Neural crest cell (in vitro differentiated cells): Measurements from ENCODE around the gene RAB21. TPM values are rescaled to one million over a fixed set of nuclear protein-coding genes. Genes with fewer than 3 reads are reported as not detected.

ENCODE experiments used
- DNase-seq: peaks from one replicate; pipeline ENCODE4 v3.0.0; 2021; ENCODE audit warnings: low read depth, mixed read lengths, low spot score
- H3K27ac Mint-ChIP-seq: one replicate; pipeline ENCODE4 v1.8.0; 2021; ENCODE audit warnings: mild to moderate bottlenecking, mixed read lengths; ENCODE audit not compliant: unreplicated experiment
- H3K27me3 Mint-ChIP-seq: 2 replicates; pipeline ENCODE4 v1.8.0; 2021; ENCODE audit warnings: low read depth, mild to moderate bottlenecking, mixed read lengths
- H3K36me3 Mint-ChIP-seq: 2 replicates; pipeline ENCODE4 v1.8.0; 2021; ENCODE audit warnings: low read depth, mild to moderate bottlenecking, mixed read lengths
- H3K4me1 Mint-ChIP-seq: 2 replicates; pipeline ENCODE4 v1.8.0; 2021; ENCODE audit warnings: mixed read lengths
- H3K4me3 Mint-ChIP-seq: one replicate; pipeline ENCODE4 v1.8.0; 2021; ENCODE audit warnings: mild to moderate bottlenecking, mixed read lengths
- H3K9me3 Mint-ChIP-seq: 2 replicates; pipeline ENCODE4 v1.8.0; 2021; ENCODE audit warnings: mixed read lengths
- CTCF ChIP-seq: fragments of 200-600 bp; sonication (generic); conservative IDR thresholded peaks from 2 replicates; pipeline ENCODE4 v1.5.0; 2021; ENCODE audit warnings: antibody characterized with exemption, mild to moderate bottlenecking
- total RNA-seq: library from RNA; stranded (reverse); gene quantifications from 2 replicates; pipeline ENCODE4 v1.2.1, GENCODE V29; 2021

The RAB21 gene
- total RNA-seq, 1 donor from 2014 or later: 63.7 TPM

- H3K27ac Mint-ChIP-seq: no peak overlapping the region
- H3K4me1 Mint-ChIP-seq: no peaks in the 10 kb centered on the region
- no peak overlapping the region for H3K4me3 Mint-ChIP-seq
- H3K9me3 Mint-ChIP-seq: no peaks in the 10 kb centered on the region
- no peak for DNase-seq
- no peak for TF ChIP-seq CTCF
- H3K36me3 Mint-ChIP-seq: no peaks in the 10 kb centered on the region
- peaks cover 22% of the 10 kb centered on the region for H3K27me3 Mint-ChIP-seq
Measured at GRCh38 chr12:71744522-71745300, 10.0 kb upstream of the RAB21 start.

GRCh38 chr12:71746974-71747611 is 7.6 kb upstream of the RAB21 start:
- peak; percentile 79 for TF ChIP-seq CTCF
- Mint-ChIP-seq H3K36me3 (no peaks in the 10 kb centered on the region), H3K4me1 (no peaks in the 10 kb centered on the region), H3K27me3 (peaks cover 44% of the 10 kb centered on the region), H3K4me3 (no peak overlapping the region), H3K27ac (no peak overlapping the region), H3K9me3 (no peaks in the 10 kb centered on the region)
- DNase-seq: peak; percentile 26

GRCh38 chr12:71748081-71748850 is 6.4 kb upstream of the RAB21 start:
- no peaks in the 10 kb centered on the region for H3K36me3 Mint-ChIP-seq
- no peaks in the 10 kb centered on the region for H3K9me3 Mint-ChIP-seq
- no peak for TF ChIP-seq CTCF
- no peak overlapping the region for H3K4me3 Mint-ChIP-seq
- no peak for DNase-seq
- no peaks in the 10 kb centered on the region for H3K4me1 Mint-ChIP-seq
- peaks cover 49% of the 10 kb centered on the region for H3K27me3 Mint-ChIP-seq
- no peak overlapping the region for H3K27ac Mint-ChIP-seq

- no peak for TF ChIP-seq CTCF
- Mint-ChIP-seq H3K9me3 (no peaks in the 10 kb centered on the region), H3K27ac (no peak overlapping the region), H3K4me1 (peaks cover 8% of the 10 kb centered on the region), H3K36me3 (no peaks in the 10 kb centered on the region), H3K4me3 (no peak overlapping the region), H3K27me3 (peaks cover 53% of the 10 kb centered on the region)
- DNase-seq: no peak
Measured at GRCh38 chr12:71749666-71750065, 5.0 kb upstream of the RAB21 start.

GRCh38 chr12:71752891-71753290 is 1.8 kb upstream of the RAB21 start:
- TF ChIP-seq CTCF: no peak
- H3K9me3 Mint-ChIP-seq: no peaks in the 10 kb centered on the region
- H3K27me3 Mint-ChIP-seq: peaks cover 47% of the 10 kb centered on the region
- H3K36me3 Mint-ChIP-seq: no peaks in the 10 kb centered on the region
- DNase-seq: no peak
- H3K4me1 Mint-ChIP-seq: peaks cover 22% of the 10 kb centered on the region
- H3K27ac Mint-ChIP-seq: no peak overlapping the region
- peak overlapping the region; percentile 31 for H3K4me3 Mint-ChIP-seq
